SH-SY5Y (cell line): Measurements from ENCODE around the gene ADAMTSL1.

Experiments used
- GATA2 ChIP-seq: IDR thresholded peaks from 2 replicates; pipeline ENCODE4 v1.6.1; 2011; ENCODE audit warnings: mild to moderate bottlenecking, low read depth, low read length
- GATA3 ChIP-seq: IDR thresholded peaks from 2 replicates; pipeline ENCODE4 v1.6.1; 2011; ENCODE audit warnings: low read depth, mild to moderate bottlenecking, low read length, moderate library complexity

GRCh38 chr9:18771011-18771410, 297.1 kb downstream of the ADAMTSL1 start:
- TF ChIP-seq GATA2 (no peak), GATA3 (no peak)
